Activated CD4-positive, CD25-positive, alpha-beta regulatory T cell (primary cell): ENCODE data around the gene STK11IP.

ENCODE experiments used
- DNase-seq, 4 experiments: peaks; one replicate each; lab custom pipeline; 2025; lab: John Stamatoyannopoulos, UW

The STK11IP gene

DNA sequence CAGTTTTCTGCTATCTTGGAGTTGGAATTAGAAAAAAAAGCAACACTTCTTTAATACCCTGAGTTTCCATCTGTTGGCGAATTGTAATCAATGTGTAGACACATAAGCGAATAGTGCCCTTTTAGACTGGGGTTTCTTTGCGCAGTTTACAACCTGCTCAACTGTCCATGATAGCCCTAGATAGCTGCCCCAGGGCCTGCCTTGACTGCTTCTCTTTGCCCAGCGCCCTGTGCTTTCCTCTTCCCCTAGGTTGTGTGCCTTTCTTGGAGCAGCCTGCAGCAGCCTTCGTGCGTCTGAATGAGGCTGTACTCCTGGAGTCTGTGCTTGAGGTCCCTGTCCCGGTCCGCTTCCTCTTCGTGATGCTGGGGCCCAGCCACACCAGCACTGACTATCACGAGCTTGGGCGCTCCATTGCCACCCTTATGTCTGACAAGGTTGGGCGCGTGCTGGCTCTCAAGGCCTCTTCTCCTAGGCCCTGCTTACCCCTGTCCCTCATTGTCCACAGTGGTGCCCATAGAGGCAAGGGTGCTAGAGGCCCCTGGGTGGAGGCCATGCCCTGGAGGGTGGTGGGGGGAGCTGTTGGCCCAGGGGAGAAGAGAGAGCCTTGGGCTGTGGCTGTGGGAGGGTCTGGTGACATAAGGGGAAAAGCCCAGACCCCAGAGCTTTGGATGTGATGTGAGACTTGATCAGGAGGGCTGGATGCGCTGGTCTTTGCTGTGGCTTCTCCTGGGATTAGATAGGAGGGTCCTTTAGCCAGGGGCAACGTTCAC, 36.7 kb downstream of the STK11IP start:
- no peak for DNase-seq

DNA sequence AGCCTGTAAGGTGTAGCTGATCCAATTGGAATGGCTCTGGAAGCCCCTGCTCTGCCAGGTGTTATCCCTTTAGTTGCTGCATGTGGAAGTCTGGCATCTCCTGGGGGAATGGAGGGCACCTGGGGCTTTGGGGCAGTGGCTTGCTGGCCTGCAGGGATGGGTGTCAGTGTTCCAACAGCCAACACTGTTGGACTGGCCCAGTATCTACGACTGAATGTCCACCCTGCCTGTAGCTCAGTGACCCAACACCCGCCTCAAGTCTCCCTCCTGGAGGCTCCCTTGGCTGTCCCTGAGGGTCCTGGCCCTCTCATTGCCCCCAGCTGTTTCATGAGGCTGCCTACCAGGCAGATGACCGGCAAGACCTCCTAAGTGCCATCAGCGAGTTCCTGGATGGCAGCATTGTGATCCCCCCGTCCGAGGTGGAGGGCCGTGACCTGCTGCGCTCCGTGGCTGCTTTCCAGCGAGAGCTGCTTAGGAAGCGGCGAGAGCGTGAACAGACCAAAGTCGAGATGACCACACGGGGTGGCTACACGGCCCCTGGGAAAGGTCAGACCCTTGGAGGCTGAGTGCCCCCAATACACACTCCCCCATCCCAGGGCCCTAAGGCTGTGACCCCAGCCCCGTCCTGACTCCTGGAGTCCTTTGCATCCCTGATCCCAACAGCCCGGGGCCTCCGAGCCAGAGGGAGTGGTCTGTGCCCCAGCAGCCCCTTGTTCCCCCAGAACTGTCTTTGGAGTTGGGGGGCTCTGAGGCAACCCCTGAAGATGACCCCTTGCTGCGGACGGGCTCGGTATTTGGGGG, 37.5 kb downstream of the STK11IP start:
- DNase-seq = no peak

DNA sequence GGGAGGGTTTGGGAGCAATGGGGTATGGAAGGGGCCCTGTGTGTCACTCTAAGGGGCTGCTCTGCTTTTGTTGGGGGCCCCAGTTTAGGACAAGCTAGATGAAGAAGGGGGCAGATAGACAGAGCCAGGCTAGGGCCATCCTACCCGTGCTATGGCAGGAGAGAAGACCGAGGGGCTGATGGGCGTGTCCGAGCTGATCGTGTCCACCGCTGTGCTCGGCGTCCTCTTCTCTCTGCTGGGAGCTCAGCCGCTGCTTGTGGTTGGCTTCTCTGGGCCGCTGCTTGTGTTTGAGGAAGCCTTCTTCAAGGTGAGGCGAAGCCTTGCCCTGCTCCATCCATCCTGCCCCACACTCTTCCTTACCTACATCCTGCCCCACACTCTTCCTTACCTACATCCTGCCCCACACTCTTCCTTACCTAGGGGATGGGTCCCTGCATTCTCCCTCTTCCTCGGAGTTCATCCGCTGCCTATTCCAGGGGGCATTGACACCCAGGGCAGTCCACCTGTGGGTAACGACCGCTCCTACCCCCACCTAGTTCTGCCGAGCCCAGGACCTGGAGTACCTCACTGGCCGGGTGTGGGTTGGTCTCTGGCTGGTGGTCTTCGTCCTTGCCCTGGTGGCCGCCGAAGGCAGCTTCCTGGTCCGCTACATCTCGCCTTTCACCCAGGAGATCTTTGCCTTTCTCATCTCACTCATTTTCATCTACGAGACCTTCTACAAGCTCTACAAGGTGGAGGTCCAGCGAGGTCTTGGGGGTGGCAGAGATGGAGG, 38.7 kb downstream of the STK11IP start:
- no peak for DNase-seq

DNA sequence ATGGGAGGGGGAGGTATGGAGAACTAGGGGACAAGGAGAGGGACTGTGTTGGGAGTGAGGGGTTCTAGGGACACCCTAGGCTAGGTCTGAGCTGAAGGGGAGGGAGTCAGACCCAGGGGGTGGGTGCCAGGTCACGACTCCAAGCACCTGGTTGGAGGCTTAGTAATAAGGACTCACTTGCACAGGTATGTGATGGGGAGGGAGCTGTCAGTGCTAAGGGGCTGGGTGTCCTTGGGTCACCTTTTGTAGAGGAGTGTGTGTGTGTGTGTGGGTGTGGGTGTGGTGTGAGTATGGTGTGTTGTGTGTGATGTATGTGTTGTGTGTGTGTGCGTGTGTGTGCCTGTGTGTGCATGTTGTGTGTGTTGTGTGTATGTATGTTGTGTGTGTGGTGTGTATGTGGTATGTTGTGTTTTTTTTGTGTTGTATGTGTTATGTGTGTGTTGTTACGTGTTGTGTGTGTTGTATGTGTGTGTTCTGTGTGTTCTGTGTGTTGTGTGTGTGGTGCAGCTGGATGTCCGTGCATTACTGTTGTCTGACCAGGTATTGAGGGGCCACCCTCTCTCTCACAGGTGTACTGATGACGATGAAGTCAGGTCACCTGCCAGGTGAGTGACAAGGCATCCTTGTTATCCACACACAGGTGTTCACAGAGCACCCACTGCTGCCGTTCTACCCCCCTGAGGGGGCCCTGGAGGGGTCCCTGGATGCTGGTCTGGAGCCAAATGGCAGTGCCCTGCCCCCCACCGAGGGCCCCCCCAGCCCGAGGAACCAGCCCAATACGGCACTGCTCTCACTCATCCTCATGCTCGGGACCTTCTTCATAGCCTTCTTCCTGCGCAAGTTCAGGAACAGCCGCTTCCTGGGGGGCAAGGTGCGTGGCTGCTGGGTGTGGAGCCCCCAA, 39.5 kb downstream of the STK11IP start:
- no peak for DNase-seq

DNA sequence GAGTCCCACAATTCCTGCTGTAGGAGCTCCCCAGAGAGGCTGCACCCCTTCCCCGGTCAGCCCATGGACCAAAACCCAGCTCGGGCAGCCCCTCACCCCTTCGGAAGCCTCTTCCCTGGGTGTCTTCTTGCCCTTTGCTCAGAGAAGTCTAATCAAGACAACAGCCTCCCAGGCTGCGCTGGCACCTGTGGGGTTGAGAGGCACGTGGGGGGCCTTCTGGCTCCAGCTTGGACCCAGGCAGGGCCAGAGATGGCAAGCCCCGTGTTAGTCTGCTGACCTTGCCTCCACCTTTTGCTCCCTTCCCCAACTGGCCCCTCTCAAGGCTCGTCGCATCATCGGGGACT, 40.2 kb downstream of the STK11IP start:
- no peak for DNase-seq

DNA sequence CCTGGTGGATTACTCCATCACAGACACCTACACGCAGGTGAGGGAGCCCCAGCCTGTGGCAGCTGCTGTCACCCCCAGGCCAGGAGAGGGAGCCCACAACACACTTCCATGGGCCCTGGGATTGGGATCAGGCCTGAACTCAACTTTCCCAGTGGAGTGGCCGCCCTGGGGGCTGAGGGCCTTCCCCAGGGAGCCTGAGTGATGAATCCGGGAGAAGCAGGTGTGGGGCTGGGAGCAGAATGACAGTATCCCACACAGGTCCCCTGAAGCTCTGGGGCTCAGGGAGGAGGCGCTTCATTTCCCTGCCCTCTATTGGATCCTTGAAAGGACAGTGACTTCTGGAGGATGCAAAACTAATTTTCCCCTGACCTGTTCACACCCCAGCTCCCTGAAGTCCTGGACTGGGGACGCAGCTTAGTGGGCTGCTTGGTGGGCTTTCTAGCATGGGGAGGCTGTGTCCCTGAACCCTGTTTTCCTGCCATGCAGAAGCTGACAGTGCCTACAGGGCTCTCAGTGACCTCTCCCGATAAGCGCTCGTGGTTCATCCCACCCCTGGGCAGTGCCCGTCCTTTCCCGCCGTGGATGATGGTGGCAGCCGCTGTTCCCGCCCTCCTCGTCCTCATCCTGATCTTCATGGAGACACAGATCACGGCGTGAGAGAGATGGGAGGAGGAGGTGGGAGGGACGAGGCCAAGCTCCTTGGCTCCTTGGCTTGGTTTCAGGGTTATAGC, 40.7 kb downstream of the STK11IP start:
- no peak for DNase-seq

DNA sequence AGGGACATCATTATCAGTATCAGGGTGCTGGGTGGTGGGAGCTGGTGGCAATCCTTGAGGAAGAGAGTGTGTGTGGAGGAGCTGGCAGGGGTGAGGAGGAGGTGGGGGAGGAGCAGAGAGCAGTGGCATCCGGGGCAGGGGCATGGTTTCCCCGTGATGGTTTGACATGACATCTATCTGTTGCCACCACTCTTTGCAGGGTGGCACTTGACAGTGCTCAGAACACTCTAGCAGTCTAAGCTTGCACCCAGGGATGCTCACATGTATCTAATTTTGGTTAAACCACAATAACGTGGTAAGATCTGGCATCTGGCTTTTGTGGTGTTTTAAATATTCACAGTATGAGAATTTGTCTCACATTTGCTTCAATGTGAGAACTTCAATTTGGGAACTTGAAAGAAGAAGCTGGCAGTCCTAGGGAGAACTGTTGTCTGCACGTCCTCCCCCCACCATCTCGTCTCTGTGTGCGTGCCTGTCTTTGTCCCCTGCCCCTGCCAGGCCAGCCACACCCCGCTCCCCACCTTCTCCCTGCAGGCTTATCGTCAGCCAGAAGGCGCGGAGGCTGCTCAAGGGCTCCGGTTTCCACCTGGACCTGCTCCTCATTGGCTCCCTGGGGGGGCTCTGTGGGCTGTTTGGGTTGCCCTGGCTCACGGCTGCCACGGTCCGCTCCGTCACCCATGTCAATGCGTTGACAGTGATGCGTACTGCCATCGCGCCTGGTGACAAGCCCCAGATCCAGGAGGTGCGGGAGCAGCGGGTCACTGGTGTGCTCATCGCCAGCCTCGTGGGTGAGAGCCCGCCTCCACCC, 41.5 kb downstream of the STK11IP start:
- DNase-seq = no peak

DNA sequence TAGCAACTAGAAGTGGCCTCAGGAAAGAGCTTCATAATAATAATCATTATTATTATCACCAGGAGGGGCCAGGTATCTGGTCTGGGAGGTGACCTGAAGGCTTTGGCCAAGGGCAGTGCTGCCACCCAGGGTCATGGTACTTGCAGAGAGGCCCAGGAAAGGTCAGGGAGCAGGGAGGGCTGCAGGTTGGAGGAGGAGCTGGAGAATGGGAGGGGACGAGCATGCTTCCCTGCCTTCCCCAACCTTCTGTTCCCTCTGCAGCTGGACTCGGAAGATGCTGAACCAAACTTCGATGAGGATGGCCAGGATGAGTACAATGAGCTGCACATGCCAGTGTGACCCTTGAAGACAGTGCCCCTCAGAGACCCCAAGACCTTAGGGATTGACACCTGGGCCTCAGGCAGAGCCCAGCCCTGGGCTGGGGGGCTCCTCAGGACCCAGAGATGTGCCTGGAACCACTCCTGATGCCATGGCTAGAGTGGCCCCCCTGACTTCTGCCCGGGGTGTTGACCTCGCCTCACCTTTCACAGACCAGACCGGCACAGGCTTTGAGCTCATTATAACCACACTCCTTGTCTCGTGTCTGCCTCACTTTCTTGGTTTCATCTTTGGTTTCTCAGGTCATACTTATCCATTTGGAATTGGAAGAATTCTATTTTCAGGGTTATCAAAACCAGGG, 43.9 kb downstream of the STK11IP start:
- DNase-seq = no peak

DNA sequence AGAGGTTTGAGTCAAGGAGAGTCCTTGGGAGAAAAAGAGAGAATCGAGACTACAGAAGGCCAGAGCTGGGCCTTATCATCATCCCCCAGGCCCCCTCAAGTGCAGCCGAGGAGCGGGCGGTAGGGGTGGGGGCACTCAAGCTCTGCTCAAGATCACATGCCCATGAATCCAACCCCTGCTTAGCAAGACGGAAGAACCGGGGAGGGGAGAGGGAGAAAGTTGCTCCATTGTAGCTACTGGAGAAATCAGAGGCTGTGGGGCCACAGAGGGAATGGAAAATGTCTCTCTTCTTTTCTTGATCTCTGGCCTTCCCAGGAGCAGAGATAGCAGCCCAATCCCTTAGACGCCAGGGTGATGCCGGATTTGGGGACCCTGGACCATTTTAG, 44.4 kb downstream of the STK11IP start:
- no peak for DNase-seq

DNA sequence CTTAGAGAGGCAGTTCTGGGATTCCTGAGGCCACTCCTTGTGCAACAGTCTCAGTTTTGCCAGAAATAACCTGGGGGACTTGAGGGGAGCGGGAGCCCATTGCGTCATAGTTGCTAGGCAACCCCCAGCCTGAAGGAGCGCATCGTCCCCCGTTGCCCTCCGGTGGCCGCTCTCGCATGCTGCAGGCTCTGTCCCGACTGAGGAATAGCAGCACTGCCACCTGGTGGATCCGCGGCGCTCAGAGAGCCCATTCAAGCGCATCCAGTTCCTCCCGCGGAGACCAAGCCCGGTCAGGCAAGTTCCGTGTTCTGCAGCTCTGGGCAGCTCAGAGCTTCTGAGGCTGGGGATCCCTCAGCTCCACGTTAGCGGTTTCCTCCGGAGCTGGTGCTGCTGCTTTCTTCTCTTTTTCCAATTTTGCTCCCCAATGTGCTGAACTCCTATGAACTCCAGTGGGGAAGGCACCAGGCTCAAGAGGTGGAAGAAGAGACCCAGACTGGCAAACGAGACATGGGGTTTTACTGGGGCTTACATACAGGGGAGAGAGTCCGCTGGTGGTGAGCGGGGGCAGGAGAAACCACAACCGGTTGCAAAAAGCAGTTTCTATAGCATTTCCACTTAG, 44.9 kb downstream of the STK11IP start:
- peak; percentile 72 to 75 (median 74) for DNase-seq

DNA sequence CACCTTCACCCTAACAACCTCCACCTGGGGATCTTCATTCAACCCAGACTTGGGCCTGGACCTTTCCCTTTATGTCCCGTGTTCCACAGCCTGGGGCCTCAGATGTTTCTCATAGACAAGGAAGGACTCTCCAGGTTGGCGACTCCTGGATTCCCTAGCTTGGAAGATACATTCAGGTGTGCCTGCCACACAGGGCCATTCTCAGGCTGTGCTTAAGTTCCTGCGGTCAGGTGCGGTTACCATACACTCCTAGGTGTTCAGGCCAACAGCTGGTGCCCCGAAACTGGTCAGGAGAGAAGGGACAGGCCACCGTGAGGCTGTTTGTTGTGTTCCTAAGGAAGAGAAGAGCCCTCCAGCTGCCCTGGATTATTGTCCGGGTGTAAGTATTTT, 45.4 kb downstream of the STK11IP start:
- DNase-seq = no peak

DNA sequence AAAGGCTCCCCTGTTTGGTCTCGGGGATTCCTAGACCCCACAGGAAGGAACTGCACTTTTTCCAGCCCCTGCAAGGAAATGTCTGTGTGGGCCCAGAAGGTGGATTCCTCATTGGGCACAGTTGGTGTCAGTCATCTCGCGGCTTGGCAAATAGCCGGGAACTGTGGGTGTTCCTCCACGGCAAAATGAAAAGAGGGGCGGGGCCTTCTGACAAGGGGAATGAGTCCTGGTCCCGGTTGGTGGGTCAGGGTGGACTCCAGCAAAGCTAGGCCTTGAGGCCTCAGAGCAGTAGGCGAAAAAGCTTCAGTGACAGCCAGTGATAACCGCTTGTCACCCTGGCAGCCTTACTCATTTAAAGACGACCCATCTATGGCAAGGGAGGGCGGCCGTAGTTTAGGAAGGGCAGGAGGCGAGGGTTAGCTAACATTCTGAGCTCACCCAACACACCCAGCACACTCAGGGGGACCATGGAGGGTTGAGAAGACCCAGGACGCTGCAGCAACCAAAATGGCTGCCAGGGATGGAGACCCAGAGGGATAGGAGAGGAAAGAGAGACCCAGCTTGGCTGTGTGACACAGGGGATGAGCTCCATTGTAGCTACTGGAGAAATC, 46.2 kb downstream of the STK11IP start:
- DNase-seq = no peak

DNA sequence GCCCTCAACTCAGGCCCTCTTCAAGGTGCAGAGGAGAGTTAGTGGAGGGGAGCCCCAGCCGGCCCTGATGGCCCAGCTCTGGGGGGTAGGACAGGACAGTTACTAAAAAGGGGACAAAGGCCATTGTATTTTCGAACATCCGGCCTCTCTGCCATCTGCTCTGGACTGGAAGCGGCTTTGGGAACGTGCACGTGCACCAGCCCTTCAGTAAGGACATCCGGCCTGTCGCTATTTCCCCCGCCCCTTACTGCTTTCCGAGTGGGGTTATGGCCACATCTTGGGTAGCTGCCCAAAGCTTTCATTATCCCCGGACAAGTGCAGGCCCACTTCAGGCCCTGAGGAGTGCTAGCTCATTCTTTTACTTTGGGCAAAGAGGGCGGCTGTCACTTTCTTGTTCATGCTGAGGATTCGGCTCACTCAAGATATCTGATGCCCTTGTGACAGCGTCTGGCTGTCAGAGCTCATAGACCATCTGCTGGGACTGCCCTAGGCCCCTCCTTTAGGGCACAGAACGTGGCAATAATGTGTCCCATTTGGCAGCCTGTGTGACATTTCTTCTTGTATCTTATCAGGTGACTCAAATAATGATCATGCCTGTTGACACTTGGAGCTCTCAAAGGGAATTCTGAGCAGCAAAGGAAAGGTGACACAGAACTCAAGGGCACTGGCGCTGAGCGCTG, 47.3 kb downstream of the STK11IP start:
- no peak for DNase-seq

DNA sequence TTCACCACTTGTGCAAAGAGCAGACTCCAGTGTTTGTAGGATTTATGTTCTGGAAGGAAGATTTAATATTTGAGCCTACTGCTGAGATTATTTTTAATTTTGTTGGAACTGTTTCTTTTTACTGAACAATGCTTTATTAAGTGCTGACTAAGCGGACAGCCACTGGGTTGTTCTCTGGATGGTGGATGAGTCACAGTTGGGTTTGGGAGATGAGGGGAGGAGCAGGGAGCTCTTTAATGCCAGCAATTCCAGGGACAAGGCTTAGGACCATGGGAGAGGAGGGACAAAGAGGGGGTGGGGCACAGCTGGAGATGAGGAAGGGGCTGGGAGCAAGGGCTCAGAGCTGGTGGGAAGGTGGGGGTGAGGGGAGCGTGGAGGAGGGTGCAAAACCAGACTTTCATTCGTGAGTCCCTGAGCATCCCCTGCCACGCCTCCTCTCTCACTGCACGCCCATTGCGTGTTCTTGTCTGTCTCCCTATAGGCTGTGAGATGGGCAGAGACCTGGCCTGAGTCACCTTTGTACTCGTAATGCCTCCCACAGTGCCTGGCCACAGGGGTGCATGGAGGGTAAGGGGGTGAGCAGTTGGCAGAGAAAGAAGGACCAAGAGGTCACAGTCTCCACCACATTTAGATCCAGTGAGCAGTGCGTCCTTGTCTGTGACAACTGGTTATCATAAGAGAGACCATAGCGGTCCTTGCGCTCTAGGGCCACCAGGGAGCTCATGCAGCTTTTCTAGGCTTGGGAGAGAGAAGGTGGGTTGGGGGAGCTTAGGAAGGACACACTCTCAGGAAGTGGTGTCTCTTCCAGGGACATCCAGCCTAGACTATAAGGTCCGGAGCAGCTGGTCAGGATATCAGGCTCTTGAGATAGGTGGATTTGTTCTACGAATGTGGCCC, 48.2 kb downstream of the STK11IP start:
- no peak for DNase-seq

DNA sequence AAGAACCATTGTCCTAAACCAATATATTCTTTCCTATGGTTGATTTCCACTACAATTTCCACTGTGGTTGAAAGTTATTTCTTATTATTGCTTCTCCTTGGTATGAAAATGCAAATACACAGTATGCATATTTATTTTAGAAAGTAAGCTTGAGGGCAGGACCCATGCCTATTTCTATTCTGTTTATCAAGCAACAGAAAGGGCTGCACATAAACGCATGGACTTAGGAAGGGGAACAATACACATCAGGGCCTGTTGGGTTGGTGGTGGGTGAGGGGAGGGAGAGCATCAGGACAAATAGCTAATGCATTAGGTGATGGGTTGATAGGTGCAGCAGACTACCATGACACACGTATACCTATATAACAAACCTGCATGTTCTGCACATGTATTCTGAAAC, 50.5 kb downstream of the STK11IP start:
- DNase-seq = no peak

DNA sequence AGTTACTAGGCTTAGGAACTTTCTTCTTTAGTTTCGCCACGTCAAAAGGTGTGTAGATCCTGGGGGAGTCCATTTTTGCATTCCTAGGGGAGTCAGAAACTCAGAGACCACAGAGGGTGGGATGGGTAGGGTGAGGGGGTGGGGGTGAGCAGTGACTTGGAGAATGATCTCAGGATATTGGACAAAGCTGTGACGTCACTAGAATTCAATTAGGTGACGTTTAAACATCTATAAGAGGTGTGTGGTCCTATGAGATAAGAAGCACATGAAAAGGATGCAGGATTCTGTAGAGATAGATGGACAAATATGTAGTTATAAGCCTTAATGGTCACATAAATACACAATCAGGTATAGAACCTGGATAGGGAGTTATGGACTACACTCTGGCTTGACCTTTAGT, 51.3 kb downstream of the STK11IP start:
- no peak for DNase-seq
